ENCODE measurements around the gene MTCL1.

GRCh38 chr18:8809514-8809913 is 104.2 kb downstream of the MTCL1 start:
- no peak for TF ChIP-seq POLR2A (IDR thresholded peaks at IDR 0.05)
- TF ChIP-seq, protein P1, sequence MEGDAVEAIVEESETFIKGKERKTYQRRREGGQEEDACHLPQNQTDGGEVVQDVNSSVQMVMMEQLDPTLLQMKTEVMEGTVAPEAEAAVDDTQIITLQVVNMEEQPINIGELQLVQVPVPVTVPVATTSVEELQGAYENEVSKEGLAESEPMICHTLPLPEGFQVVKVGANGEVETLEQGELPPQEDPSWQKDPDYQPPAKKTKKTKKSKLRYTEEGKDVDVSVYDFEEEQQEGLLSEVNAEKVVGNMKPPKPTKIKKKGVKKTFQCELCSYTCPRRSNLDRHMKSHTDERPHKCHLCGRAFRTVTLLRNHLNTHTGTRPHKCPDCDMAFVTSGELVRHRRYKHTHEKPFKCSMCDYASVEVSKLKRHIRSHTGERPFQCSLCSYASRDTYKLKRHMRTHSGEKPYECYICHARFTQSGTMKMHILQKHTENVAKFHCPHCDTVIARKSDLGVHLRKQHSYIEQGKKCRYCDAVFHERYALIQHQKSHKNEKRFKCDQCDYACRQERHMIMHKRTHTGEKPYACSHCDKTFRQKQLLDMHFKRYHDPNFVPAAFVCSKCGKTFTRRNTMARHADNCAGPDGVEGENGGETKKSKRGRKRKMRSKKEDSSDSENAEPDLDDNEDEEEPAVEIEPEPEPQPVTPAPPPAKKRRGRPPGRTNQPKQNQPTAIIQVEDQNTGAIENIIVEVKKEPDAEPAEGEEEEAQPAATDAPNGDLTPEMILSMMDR (IDR thresholded peaks at IDR 0.05): no peak
